HL-60 (cell line): ENCODE measurements around the gene CTSC.

Source experiments
- DNase-seq, 2 experiments: peaks; one replicate each; pipeline ENCODE4 v3.0.0-alpha.2; 2010 to 2020; ENCODE audit warnings: low read depth in 1 of 2, low spot score in 1 of 2
- H3K27ac ChIP-seq: fragments of 250-450 bp; sonication (Bioruptor Pico); replicated peaks from 2 replicates; pipeline ENCODE4 v1.5.1; 2020; ENCODE audit warnings: mild to moderate bottlenecking, moderate library complexity
- H3K27me3 ChIP-seq: fragments of 250-450 bp; sonication (Bioruptor Pico); 2 replicates; pipeline ENCODE4 v1.5.1; 2021; ENCODE audit warnings: mild to moderate bottlenecking, moderate library complexity; ENCODE audit not compliant: insufficient read depth, poor library complexity, severe bottlenecking
- H3K4me3 ChIP-seq: replicated peaks from 2 replicates; pipeline ENCODE4 v1.5.1; 2011; ENCODE audit warnings: mild to moderate bottlenecking, control low read depth, low read length; ENCODE audit not compliant: insufficient read depth
- CTCF ChIP-seq: IDR thresholded peaks from one replicate; pipeline ENCODE4 v1.5.1; 2011; ENCODE audit warnings: low read length, control low read depth, inconsistent platforms; ENCODE audit not compliant: insufficient read depth
- GABPA ChIP-seq: IDR thresholded peaks from 2 replicates; pipeline ENCODE4 v1.6.1; 2012; ENCODE audit warnings: low read depth
- POLR2AphosphoS5 ChIP-seq: IDR thresholded peaks from 2 replicates; pipeline ENCODE4 v1.6.1; 2012; ENCODE audit warnings: low read depth
- REST ChIP-seq: IDR thresholded peaks from 2 replicates; pipeline ENCODE4 v1.6.1; 2012; ENCODE audit warnings: low read depth; ENCODE audit not compliant: insufficient replicate concordance
- SPI1 ChIP-seq: IDR thresholded peaks from 2 replicates; pipeline ENCODE4 v1.6.1; 2012; ENCODE audit warnings: low read depth, mild to moderate bottlenecking, borderline replicate concordance

Gene CTSC

GRCh38 chr11:88377144-88377543 lies 39.6 kb upstream of the CTSC start:
- no peak for TF ChIP-seq SPI1
- TF ChIP-seq POLR2AphosphoS5: no peak
- no peak for TF ChIP-seq REST
- no peak for TF ChIP-seq CTCF
- TF ChIP-seq GABPA: no peak
- Histone ChIP-seq H3K27ac (no peak overlapping the region), H3K4me3 (no peak overlapping the region), H3K27me3 (no peaks in the 10 kb centered on the region)
- no peak for DNase-seq

GRCh38 chr11:88375927-88376470 lies 38.5 kb upstream of the CTSC start:
- TF ChIP-seq GABPA: no peak
- TF ChIP-seq SPI1: no peak
- no peak for TF ChIP-seq POLR2AphosphoS5
- no peak for TF ChIP-seq REST
- TF ChIP-seq CTCF: no peak
- Histone ChIP-seq H3K27me3 (no peaks in the 10 kb centered on the region), H3K27ac (no peak overlapping the region), H3K4me3 (no peak overlapping the region)
- DNase-seq: no peak

- no peak overlapping the region for H3K4me3 ChIP-seq
- no peaks in the 10 kb centered on the region for H3K27me3 ChIP-seq
- no peak overlapping the region for H3K27ac ChIP-seq
- no peak for TF ChIP-seq CTCF
- no peak for TF ChIP-seq SPI1
- TF ChIP-seq GABPA: no peak
- no peak for TF ChIP-seq REST
- no peak for DNase-seq
These were observed 33.2 kb upstream of the CTSC start for GRCh38 chr11:88370782-88371181.
